NCI-H345 treated with DMSO at 0.1 percent for 48 hours (cell line): ENCODE data around the gene MRPS10.

Experiments used
- DNase-seq: peaks from one replicate; lab custom pipeline; 2025; ENCODE audit not compliant: unreplicated experiment; lab: John Stamatoyannopoulos, UW

Gene MRPS10

DNA sequence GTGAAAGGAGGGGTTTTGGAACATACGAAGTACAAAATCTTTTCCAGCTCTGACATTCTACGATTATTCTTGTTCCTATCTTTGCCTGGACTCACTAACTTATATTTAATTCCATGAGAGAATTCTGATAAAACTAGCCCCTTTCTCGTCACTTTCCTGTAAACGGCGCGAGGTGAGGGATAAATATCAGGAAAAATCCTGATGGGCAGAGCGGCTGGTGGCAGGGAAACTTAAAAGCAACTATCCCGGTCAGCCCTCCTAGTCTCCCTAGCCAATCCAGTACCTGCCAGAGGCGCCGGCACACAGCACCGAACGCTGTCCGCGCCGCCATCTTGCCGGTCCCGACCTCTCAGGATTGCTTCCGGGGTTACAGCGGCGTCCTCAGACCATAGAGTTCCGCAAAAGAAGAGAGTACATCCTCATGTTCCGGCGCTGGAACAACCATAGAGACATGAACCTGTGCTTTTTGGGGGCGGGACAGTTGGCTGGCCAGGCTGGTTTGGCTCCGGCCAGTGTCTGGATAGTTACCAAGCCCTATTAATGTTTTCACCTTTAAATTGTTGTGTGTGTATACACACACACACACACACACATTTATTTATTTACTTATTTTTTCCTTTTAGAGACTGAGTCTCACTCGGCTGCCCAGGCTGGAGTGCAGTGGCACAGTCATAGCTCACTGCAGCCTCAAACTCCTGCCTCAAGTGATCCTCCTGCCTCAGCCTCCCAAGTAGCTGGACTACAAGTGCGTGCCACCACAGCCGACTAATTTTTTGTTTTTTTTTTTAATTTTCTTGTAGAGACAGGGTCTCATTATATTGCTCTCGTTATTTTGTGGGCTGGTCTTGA is at the start of gene MRPS10:
Gene MRPS10, minus strand, starts transcription at position 343 of the 849 bp plus-strand sequence. Its CDS starts 12 bp downstream, at position 331.
- peak; percentile 90 for DNase-seq

DNA sequence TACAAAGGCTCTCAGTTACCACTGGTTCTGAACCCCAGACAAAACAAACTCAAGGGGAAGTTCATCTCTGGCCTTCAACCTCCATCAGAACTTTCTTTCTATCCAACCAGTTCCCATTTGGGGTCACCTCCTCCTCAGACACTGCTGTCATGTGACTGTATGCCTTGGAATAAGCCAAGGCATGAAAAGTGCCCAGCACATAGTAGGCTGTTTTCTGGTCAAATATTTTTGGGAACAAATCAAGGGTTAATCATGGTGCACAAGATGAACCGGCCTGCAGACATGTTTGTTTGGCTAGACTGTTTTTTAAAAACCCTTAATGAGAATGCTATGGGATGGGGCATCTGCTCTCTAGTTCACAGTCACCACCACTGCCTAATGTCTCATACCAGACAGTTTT is 48.9 kb upstream of the MRPS10 start:
- DNase-seq = no peak

DNA sequence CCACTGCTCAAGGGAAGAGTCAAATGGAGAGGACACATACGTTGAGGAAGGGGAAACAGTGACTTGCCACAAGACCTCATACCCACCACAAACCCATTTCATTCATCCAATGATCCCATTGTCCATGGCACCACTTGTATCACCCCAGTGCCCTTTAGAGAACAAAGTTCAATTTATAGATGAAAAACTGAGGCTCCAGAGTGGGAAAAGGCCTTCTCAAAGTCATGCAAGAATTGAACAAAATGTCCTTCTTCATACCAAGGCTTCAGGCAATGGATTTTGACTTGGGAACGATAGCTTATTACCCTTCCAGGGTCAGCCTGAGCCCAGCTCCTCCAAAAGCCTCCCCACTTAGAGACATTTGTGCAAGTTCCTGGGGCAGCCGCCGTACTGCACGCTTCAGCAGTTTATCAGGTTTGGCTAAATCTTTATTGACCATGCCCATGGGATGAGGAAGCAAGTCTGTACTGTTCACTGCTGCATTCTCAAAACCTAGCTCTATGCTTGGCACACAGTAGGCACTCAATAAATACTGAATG is 47.3 kb upstream of the MRPS10 start:
- DNase-seq = no peak

DNA sequence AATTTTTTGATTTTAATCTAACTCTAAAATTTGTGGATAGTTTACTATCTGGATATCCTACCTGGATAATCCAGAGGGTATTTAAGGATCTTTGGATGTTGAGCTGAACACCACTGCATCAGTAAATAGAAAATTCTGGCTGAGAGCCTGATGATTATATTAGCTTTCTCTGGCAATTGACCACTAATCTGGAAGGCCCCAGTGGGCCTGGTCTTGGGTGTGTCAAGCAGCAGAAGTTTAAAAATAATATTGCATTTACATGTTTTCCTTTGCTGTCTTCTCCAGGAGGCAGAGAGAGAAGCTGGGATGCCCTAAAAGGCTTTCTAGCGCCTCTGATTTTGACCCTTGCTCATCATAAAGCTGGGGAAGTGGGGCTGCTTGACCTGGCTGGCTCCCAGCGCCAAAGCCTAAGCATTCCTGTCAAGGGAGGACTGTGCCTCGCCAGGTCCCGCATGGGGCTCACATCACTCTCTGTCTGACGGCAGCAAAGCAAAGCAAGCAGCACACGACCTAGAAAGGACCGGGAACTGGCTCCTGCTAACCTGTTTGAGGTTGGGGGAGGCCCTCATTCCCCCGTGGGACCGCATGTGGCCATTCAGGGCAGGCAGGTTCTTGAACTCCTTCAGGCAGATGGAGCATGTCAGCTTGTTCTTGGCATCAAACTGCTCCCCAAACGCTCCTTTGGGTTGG is 46.6 kb upstream of the MRPS10 start:
- DNase-seq = no peak

DNA sequence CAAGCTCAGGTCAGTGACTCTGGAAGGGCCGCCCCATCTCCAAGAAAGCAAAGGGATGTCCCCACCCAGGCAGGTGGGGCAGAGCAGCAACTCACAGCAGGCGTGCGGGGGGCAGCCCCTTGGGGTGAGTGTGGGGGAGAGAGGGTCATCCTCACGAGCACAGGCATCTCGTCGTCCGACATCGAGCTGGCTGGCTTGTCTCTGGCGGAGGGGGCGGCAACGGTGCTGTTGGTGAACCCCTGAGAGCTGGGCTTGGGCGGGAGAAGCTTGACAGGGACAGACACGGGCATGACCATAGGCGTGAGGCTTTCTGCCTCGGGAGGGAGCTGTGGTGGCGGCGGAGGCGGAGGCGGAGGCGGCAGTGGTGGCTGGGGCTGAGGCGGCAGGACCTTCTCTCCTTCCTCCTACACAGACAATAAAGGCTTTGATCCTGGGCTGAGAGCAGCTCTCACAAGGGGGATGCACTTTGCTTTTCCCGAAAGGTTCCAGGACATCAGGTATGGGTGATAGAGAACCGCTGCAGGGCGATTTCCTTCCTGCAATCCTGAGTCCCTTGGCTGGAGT is 45.6 kb upstream of the MRPS10 start:
- no peak for DNase-seq

DNA sequence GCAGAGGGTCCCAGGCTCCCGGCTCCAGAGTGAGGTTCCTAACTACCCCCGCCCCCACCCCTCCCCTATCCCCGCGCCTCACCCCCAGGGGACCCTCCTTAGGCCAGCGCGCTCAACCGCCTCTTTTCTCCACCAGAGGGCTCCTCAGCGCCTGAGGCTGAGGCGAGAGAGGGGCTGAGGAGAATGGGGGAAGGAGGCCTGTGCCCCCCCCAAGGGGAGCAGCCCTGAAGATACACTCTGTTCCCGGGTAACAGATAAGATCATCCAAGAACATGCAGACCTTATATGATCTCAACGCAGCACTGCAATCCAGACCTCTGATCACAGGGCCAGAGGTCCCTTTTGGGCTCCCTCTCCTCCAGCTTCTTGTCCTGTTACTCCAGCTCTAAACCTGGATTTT is 43.3 kb upstream of the MRPS10 start:
- no peak for DNase-seq

DNA sequence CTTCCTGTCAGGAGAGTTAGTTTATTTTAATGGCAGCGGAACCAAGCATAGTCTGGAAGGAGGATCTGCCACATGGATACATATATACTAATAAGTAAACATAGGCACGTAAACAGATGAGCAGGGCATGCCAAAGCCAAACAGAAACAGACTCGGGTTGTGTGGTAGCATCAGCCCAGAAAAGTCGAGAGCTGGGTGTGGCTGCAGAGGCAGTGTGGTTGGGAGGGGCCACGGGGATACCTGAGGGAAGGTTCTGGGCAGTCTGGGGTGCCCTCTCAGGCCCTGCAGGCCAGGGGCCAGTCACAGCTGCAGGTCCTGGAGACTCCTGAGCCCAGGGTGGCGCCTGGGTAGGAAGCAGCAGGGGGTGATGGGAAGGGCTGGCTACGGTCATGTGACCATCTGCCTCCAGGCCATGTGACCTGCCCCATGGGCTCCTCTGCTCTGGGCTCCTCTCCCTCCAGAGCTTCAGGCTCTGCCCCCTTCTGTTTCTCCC is 42.8 kb upstream of the MRPS10 start:
- no peak for DNase-seq

DNA sequence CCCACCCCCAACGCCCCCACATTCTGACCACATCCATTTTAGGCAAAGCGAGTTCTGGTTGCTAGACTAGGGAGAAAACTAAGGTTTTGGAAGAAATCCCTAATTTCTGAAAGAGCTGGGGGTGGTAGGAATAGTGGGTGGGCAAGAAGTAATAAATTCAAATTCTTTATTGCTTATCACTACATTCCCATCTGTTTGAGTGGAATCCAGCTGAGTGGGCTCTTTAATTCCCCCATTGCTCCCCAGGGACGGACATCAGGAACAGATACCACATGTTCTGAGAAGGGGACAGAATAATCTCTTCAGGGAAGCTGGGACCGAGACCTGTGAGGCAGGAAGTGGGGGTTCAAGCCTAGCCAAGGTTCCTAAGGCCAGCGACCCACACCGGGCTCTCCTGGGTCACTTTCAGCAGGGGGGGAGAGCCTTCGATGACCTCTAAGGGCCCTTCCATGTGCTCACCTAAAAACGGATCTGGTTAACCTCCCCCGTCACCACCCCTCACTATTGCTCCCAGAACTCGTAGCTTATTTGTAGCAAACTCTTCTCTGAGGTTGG is 42.3 kb upstream of the MRPS10 start:
- DNase-seq = no peak

DNA sequence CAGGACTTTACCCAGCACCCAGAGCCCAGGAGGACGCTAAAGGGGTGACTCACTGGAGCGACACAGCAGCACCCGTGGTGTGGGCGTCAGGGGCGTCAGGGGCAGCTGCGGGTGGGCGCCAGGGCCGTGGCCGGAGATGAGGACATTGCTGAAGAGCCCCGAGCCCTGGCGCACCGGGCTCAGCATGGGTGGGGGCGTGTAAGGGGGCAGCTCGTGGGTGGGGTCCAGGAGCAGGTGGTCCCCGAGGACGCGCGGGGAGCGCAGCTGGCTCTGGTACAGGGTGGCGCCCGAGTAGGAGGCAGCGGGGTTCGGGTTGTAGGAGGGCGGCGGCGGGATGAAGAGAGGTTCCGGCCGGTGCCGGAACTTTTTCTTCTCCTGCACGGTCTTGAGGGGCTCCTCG is 41.6 kb upstream of the MRPS10 start:
- no peak for DNase-seq

DNA sequence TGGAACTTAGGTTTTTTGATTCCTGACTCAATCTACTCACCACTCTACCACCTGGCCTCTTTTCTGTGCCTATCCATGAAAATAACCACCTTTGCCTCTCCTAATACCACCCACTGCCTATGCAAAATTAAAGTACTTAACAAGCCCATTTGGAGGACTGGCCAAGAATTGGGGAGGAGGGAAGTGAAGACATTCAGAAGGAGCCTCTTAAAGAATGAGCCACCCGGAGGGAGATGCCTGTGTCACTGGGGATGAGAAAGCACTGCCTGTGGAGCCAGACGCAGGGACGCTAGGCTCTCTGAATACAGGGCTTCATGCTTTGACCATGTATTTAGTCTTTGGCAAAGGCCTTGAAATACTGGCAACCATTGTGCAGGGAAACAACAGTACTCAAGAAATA is 40.0 kb upstream of the MRPS10 start:
- no peak for DNase-seq

DNA sequence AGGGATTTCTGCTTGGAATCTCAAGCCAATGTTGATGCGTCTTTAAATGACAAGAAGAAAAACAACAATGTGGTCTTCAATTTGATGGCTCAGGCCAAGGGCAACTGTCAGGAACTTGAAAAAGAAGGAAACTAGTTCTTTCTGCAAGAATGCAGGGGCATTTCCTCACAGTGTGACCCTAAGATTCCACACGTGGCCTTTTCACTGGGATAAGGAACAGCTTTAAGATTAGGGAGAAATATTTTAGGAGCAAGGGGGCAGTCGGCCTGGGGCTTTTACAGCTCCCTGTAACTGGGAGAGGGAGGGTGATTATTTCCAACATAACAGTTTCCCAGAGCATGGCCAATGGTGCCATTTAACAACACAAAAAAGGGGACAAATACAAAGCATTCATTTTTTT is 39.4 kb upstream of the MRPS10 start:
- no peak for DNase-seq

DNA sequence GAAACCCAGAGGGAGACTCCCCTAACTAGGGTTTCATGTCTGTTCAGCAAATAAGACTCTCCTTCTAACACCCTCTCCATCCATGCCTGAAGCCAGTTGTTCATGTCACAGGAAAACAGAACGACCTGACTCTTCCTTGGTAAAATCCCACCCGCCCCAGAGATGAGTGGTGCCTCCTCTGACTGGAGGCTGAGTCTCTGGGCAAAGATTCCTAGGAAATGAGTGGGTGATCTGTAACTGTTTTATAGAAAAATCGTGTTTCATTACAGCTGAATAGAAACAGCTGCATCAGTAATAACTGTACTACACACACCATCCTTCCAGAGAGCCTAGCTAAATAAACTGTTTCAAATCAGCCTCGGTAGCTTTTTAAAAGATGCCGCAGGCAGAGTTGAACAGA is 37.4 kb upstream of the MRPS10 start:
- DNase-seq = no peak

DNA sequence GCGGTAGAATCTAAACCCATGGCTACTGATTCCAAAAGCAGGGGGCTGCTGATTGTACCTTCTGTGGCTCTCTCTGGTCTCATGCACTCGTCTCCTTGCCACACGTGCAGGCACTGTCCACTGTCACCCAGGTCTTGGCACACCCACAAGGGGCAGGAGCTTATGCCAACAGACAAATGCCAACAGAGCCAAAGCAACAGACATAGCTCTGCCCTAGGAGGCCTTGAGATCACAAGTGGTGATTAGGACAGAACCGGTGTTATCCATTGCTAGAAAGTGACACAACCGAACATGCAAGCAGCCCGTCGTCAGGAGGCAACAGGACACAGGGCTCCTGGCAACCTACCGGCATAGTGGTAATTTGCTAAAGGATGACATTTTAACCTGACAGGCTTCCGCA is 36.8 kb upstream of the MRPS10 start:
- no peak for DNase-seq

DNA sequence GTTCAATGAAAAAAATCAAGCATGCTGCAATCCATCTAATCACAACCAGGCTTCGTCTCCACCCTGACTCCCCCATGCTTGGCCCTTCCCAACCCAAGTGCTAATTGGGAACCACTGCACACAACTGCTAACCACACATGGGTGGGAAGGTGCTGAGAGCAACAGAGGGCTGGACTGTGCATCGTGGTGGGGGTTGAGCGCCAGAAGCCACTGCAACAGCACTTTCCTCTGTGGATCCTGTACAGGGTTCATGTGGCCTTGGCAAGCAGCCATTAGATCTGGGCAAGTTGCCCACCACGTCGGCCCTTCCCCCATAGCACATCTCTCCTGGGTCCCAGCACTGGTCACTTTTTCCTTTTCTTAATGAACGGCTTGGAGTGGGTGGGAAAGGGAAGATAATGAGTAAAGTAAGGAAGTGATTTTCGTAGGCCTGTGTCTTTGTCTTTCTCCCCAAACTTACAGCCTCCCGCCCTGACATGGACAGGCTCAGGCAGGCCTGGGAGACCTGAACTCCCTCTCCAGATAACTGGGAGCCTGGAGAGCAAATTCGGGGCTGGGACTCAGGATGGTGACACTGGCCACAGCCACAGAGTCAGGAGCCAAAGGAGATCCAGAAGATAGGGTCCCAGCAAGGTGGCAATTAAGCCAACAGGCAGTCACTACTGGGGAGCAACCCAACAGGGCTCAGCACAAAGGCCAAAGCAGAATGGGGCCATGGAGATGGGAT is 34.4 kb upstream of the MRPS10 start:
- DNase-seq = no peak

DNA sequence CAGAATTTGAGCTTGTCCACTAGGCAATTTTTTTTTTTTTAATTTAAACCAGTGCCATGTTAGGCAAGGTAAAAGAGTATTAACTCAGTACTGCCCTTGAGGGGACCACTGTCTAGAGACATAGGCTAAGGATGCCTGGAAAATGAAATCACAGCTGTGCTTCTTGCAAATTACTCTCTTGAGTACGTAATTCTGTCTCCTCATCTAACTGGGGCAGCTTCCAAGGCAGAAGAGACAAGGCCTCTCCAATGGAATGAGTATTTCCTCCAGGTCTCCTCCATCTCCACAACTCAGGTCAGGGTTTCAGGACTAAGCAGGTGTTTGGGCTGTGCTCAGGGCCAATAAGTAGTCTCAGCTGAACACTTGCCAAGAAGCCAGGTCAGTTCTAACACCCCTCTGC is 33.8 kb upstream of the MRPS10 start:
- DNase-seq = no peak

DNA sequence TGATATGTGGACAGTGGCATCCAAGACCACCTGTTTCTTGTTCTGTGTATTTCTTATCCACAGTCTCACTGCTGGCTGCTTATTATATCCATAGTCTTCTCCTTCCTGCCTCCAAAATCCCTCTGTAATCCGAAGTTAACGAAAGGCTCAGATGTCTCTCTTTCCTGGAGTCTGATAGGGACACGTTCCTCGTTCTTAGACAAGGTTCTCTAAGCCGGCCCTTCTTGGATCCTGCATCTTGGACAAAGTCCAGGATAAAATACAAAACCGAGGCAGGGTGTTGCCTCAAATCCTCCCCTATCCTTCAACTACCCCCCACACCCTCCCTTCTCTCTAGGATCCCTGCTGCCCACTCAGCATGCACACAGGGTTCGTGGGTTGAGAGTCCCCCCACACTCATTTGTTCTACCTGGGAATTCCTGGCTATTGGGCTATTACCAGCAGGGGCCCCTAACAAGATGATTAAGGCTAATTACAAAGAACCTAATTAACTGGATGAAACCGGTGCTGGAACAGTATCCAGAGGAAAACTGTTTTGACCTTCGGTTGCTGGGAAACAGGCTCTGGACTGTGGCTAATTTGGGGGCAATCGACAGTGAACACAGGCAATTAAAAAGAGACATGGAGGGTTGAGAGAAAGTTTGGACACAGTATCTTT is 32.7 kb upstream of the MRPS10 start:
- no peak for DNase-seq

DNA sequence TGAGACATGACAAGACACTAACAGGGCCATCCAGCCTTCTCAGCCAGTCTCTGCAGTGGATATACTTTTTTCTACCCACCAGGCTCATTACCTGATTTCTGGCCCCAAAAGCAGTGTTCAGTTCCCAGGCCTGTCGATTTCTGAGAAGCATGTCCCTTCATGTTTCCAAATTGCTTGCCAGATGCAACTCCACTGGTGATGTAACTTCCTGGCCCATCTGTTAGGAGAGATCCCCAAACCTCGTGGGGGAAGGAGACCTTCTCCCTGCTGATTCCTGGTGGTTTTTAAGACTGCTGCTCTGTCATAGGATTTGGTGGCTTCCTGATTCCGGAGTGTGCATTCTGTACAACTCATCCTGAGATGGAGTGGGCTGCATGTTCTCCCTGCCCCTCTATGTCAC is 31.6 kb upstream of the MRPS10 start:
- DNase-seq = no peak

DNA sequence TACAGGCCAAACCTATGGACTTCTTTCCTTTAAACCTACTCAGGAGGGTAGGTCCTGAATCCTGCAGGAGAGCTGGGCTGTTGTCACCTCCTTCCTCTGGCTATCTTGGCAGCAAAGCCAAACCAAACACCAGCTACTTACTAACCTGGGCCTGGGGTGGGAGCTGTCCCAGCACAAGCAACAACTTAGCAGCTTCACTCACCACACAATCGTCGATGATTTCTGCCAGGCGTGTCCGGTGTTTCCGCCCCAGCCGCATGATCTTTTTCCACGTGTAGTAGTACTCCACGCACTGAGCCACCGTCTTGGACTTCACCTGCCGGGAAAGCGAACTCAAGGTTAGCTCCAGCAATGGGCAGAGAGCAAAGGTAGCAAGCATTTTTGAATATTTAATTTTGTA is 25.4 kb upstream of the MRPS10 start:
- DNase-seq = no peak

DNA sequence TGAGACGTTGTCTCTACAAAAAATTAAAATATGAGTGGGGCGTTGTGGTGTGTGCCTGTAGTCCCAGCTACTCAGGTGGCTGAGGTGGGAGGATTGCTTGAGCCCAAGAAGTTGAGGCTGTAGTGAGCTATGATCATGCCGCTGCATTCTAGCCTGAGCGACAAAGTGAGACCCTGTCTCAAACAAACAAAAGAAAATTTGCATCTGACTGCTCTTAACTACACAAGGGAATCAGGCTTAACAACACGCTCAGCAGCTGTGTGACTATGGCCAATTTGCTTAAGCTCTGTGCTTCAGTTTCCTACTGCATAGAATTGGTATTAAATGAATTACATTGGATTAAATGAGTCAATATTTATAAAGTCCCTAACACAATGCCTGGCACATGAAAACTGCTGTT is 24.3 kb upstream of the MRPS10 start:
- DNase-seq = no peak

DNA sequence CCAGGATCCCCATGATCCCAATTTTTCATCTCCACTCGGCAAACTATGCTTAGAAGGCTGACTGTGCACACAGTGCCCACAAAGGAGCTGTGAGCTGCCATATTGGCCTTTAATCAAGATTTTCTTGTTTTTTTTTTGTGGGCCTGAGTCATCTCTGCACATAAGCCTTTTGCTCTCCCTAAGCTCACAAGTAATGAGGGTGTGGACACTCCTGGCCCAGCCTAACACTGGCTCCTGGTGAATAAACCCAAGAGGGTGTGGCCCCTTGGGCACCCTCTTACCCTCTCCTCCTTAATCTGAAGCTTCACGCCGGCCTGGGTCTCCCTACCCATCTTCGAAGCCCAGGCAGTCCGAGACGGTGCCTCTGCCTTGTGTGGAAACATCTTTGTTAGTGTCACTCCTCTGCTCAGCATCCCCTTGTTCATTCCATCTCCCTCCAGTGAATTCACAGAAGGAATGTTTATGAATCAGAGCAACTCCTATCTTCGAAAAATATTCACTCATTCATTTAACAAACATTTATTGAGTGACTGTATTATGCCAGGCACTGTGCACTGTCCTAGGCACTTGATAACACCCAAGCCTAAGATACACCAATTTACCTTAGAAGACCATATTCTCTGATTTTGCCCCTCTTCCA is 22.2 kb upstream of the MRPS10 start:
- no peak for DNase-seq
